CD4-positive, alpha-beta T cell treated with Interleukin-6 at 100 ng/mL for 8 hours (primary cell): ENCODE measurements around the gene ZDHHC11B.
"Not testable (repeated sequence)": the region's sequence is repeated elsewhere in the genome, so short reads cannot be mapped to it uniquely, and the experiment has no call there.

Experiments used
- DNase-seq: peaks from one replicate; pipeline ENCODE4 v3.0.0-alpha.2; 2020; ENCODE audit warnings: mixed read lengths, low spot score

Gene ZDHHC11B

GRCh38 chr5:783881-784427 is 575 bp downstream of the ZDHHC11B start:
- not testable (repeated sequence) for DNase-seq

- not testable (repeated sequence) for DNase-seq
These were observed 1.3 kb downstream of the ZDHHC11B start for GRCh38 chr5:783049-783802.

GRCh38 chr5:782356-782755 is 2.2 kb downstream of the ZDHHC11B start:
- DNase-seq: not testable (repeated sequence)

- not testable (repeated sequence) for DNase-seq
These were observed 4.0 kb downstream of the ZDHHC11B start for GRCh38 chr5:780571-780970.

GRCh38 chr5:778967-779366 is 5.6 kb downstream of the ZDHHC11B start:
- DNase-seq: not testable (repeated sequence)

- DNase-seq: not testable (repeated sequence)
These were observed 6.1 kb downstream of the ZDHHC11B start for GRCh38 chr5:778421-778820.

- no peak for DNase-seq
These were observed 6.8 kb downstream of the ZDHHC11B start for GRCh38 chr5:777756-778161.

- DNase-seq: no peak
These were observed 7.4 kb downstream of the ZDHHC11B start for GRCh38 chr5:776862-777711.

GRCh38 chr5:775961-776861 is 8.3 kb downstream of the ZDHHC11B start:
- peak; percentile 3 for DNase-seq

GRCh38 chr5:775595-775960 is 9.0 kb downstream of the ZDHHC11B start:
- DNase-seq: not testable (repeated sequence)

GRCh38 chr5:774854-775505 is 9.5 kb downstream of the ZDHHC11B start:
- DNase-seq: not testable (repeated sequence)

- not testable (repeated sequence) for DNase-seq
These were observed 10.2 kb downstream of the ZDHHC11B start for GRCh38 chr5:774304-774703.

GRCh38 chr5:773517-774264 is 10.8 kb downstream of the ZDHHC11B start:
- DNase-seq: no peak

GRCh38 chr5:772931-773330 is 11.6 kb downstream of the ZDHHC11B start:
- not testable (repeated sequence) for DNase-seq

GRCh38 chr5:772547-772890 is 12.0 kb downstream of the ZDHHC11B start:
- not testable (repeated sequence) for DNase-seq

GRCh38 chr5:771841-772546 is 12.5 kb downstream of the ZDHHC11B start:
- not testable (repeated sequence) for DNase-seq

GRCh38 chr5:771087-771781 is 13.3 kb downstream of the ZDHHC11B start:
- not testable (repeated sequence) for DNase-seq

- DNase-seq: not testable (repeated sequence)
These were observed 13.9 kb downstream of the ZDHHC11B start for GRCh38 chr5:770585-770984.

GRCh38 chr5:769485-770145 is 14.9 kb downstream of the ZDHHC11B start:
- not testable (repeated sequence) for DNase-seq
